Erythroblast (primary cell): ENCODE results near the gene ZMAT5.

Source experiments
- GATA1 ChIP-seq: IDR thresholded peaks from 2 replicates; pipeline ENCODE4 v1.6.1; 2011; ENCODE audit warnings: low read depth, mild to moderate bottlenecking, control low read depth, low read length, moderate library complexity
- POLR2A ChIP-seq: IDR thresholded peaks from 2 replicates; pipeline ENCODE4 v1.6.1; 2011; ENCODE audit warnings: mild to moderate bottlenecking, low read length

GRCh38 chr22:29713156-29713727 is 53.6 kb downstream of the ZMAT5 start:
- TF ChIP-seq POLR2A (no peak), GATA1 (no peak)
